Naive thymus-derived CD8-positive, alpha-beta T cell (primary cell): ENCODE measurements around the gene MALL. TPM values are rescaled to one million over a fixed set of nuclear protein-coding genes. Genes with fewer than 3 reads are reported as not detected.
"Not testable (repeated sequence)": the region's sequence is repeated elsewhere in the genome, so short reads cannot be mapped to it uniquely, and the experiment has no call there.

Source experiments
- ATAC-seq, 2 donors: fragments of 150-1000 bp; cut with Tn5 transposase in 1 of 2; sonication (Bioruptor Pico), chemical (Tn5 transposase) in 1 of 2; 1 replicate in 1 of 2; 2 replicates in 1 of 2; pipeline ENCODE4 v1.10.0; 2021; ENCODE audit warnings: mild to moderate bottlenecking in 2 of 2, moderate library complexity in 2 of 2
- POLR2A ChIA-PET: fragments of 350-600 bp; sonication (Branson Sonifier 250); formaldehyde crosslinking; loops from one replicate; lab custom pipeline; 2021; ENCODE audit warnings: antibody characterized with exemption; lab: Charles Lee
- DNase-seq, 10 donors: peaks; one replicate each; pipeline versions ENCODE4 v3.0.0 to v3.0.0-alpha.2; 2020 to 2022
- H3K27ac Mint-ChIP-seq, 10 donors: one replicate each; pipeline ENCODE4 v1.8.0; 2020 to 2022; ENCODE audit warnings: mild to moderate bottlenecking in 10 of 10, mixed read lengths in 10 of 10, moderate library complexity in 4 of 10, inconsistent platforms in 1 of 10
- H3K27me3 Mint-ChIP-seq, 5 donors: one replicate each; pipeline ENCODE4 v1.8.0; 2021 to 2022; ENCODE audit warnings: mixed read lengths in 5 of 5
- H3K36me3 Mint-ChIP-seq, 3 donors: one replicate each; pipeline ENCODE4 v1.8.0; 2020 to 2022; ENCODE audit warnings: mixed read lengths in 3 of 3, mild to moderate bottlenecking in 2 of 3, inconsistent platforms in 1 of 3
- H3K4me1 Mint-ChIP-seq, 4 donors: one replicate each; pipeline ENCODE4 v1.8.0; 2021 to 2022; ENCODE audit warnings: mixed read lengths in 4 of 4
- H3K4me3 Mint-ChIP-seq, 10 donors: one replicate each; pipeline ENCODE4 v1.8.0; 2020 to 2022; ENCODE audit warnings: mild to moderate bottlenecking in 10 of 10, mixed read lengths in 10 of 10, moderate library complexity in 6 of 10, inconsistent platforms in 1 of 10
- H3K9me3 Mint-ChIP-seq, 9 donors: one replicate each; pipeline ENCODE4 v1.8.0; 2020 to 2022; ENCODE audit warnings: mixed read lengths in 9 of 9, mild to moderate bottlenecking in 3 of 9, inconsistent platforms in 1 of 9, moderate library complexity in 1 of 9
- polyA plus RNA-seq, 3 donors: library from polyadenylated mRNA; unstranded; fragments of 300-500 nt; fragmentation: Illumina TruSeq; gene quantifications; one replicate each; pipeline ENCODE4 v1.2.3, GENCODE V29; 2021
- total RNA-seq, 8 experiments: library from RNA in 2 of 8; stranded (reverse) in 2 of 8; gene quantifications; one replicate each; pipeline ENCODE4 v1.2.3 and lab custom pipeline; 2021 to 2026

MALL gene
- total and polyA plus RNA-seq, 5 experiments from 2014 or later = 0.55 to 0.88 TPM; not detected in 3

DNA sequence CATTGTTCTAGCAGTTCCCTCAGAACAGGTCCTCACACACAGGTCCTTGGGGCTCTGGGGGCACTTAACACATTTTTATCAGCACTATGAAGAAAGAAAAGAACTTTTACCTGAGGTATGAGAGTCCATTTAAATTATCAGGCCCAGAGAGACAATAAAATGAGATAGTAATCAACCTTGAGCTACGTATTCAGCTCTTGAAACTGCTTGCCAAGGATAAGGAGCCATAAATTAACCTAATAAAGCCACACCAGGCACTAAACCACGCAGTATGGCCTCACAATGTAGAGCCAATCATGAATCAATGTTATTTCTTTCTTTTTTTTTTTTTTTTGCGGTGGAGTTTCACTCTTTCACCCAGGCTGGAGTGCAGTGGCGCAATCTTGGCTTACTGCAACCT is 37.5 kb downstream of the MALL start:
- H3K4me3 Mint-ChIP-seq, H3K27ac Mint-ChIP-seq, DNase-seq, H3K4me1 Mint-ChIP-seq, H3K9me3 Mint-ChIP-seq, H3K36me3 Mint-ChIP-seq, POLR2A ChIA-PET, H3K27me3 Mint-ChIP-seq, ATAC-seq: not testable (repeated sequence)

DNA sequence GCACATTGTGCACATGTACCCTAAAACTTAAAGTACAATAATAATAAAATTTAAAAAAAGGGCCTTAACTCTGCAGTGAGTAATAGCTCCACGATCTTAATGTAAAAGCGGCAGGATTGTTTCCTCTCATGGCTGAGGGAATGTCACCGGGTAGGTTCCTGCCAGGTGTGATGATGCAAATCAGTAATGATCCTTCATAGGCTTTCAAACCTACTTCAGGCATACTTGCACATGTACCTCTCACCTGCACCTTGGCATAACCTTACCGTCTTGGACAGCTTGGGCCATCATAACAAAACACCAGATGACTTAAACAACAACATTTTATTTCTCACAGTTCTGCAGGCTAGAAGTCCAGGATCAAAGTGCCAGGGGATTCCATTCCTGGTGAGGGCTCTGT is 39.7 kb downstream of the MALL start:
- DNase-seq, H3K4me3 Mint-ChIP-seq, H3K4me1 Mint-ChIP-seq, H3K27ac Mint-ChIP-seq, H3K9me3 Mint-ChIP-seq, POLR2A ChIA-PET, ATAC-seq, H3K27me3 Mint-ChIP-seq, H3K36me3 Mint-ChIP-seq: not testable (repeated sequence)

DNA sequence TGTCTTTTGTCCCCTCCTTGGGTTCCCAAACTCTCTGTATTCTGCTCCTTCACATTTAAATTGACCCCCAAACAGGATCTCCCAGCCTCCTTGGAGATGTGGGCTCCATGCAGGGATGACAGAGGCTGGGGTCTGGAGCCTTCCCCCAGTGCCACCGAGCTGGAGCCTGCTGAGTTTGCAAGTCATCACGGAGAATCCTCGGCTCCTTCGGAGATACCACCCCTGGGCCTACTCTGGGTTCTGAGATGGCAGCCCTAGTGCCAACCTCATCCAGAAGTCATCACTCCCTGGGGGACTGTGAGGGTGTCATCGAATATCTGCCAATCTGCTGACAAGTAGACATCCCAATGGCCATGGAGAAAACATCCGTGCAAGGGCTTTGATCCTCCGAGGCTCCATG is 45.8 kb downstream of the MALL start:
- H3K27ac Mint-ChIP-seq, ATAC-seq, H3K9me3 Mint-ChIP-seq, H3K36me3 Mint-ChIP-seq, DNase-seq, POLR2A ChIA-PET, H3K4me1 Mint-ChIP-seq, H3K4me3 Mint-ChIP-seq, H3K27me3 Mint-ChIP-seq: not testable (repeated sequence)

DNA sequence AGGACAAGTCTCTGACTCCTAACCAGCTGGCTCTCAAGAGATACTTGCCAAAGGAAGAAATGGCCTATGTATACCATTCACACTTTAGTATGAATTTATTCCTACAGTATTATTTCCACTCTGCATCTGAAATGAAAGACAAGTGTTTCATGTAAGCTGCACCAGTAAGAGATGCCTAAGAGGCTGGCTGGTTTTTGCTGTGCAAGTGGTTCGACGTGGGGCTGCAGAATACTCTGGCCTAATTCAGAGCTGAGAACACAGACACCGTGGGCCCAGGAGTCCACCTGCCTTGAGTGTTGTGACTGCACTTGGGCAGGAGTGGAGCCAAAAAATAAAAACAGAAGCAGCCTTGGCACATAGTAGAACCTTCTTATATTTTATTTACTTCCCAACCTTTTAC is 47.5 kb downstream of the MALL start:
- H3K27me3 Mint-ChIP-seq, H3K4me3 Mint-ChIP-seq, ATAC-seq, DNase-seq, H3K9me3 Mint-ChIP-seq, H3K4me1 Mint-ChIP-seq, H3K36me3 Mint-ChIP-seq, POLR2A ChIA-PET: not testable (repeated sequence)
- H3K27ac Mint-ChIP-seq = peak overlapping the region in 1 of 10 donors; percentile 67

DNA sequence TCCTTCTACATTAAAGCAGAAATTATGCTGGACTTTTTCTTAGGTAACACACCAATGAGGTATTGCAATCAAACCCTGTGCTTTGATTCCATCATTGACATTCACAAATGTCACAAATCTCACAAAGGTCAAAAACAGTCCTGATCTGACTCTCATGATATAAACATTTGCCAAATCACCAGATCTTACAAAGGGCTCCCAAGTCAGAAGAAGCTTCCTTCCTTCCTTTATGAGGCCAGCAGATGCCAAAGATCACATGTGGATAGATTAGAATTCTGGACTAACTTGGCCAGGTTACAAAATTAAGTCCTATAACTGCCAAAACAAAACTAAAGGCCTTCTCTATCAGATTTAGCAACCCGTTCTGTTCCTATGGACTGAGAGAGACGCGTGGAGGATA is 53.3 kb downstream of the MALL start:
- H3K36me3 Mint-ChIP-seq, ATAC-seq, H3K27me3 Mint-ChIP-seq, H3K9me3 Mint-ChIP-seq, DNase-seq, H3K4me1 Mint-ChIP-seq, POLR2A ChIA-PET, H3K4me3 Mint-ChIP-seq, H3K27ac Mint-ChIP-seq: not testable (repeated sequence)

DNA sequence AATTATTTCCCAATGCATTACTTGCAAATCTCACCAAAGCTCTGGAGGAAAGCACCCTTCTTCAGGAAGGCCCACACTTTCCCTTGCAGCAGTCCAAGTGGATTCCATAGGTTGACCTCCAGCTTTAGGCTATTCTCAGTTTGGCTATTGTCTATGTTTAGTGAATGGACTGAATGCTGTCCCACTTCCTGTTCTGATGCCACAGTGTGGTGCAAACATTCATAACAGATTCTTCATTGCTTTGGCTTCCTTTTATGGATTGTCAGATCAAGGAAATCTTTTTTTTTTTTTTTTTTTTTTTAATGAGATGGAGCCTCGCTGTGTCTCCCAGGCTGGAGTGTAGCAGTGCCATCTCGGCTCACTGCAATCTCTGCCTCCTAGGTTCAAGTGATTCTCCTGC is 55.1 kb downstream of the MALL start:
- H3K4me1 Mint-ChIP-seq, DNase-seq, ATAC-seq, H3K27me3 Mint-ChIP-seq, H3K27ac Mint-ChIP-seq, H3K9me3 Mint-ChIP-seq, H3K36me3 Mint-ChIP-seq, H3K4me3 Mint-ChIP-seq, POLR2A ChIA-PET: not testable (repeated sequence)

DNA sequence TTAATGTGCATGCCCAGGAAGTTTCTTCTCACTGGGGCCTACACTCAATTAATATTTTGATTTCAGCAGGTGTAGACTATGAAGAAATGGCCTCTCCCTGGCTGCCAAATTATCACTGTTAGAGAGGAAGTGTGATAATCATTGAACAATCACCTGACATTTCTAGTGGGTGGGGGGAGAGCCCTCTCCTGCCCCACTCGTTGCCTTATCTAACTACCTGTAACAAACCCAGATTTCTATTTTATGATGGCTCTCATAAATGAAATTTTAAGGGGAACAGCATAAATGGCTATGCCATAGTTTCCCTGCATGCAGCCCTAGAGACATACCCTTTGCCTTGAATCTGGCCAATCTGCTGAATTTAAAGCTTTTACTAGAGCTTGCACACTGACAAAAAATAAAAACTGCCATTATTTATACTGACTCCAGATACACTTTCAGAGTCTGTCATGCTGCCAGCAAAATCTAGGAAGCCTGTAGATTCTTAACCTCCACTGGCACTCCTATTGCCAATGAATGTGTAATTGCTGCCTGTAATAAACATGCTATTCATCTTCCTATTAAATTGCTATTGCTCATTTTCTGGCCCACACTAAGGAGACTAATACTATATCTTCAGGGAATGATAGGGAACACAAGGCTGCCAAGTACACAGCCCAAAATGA is 55.8 kb downstream of the MALL start:
- DNase-seq, H3K4me1 Mint-ChIP-seq, H3K4me3 Mint-ChIP-seq, ATAC-seq, H3K27me3 Mint-ChIP-seq, H3K36me3 Mint-ChIP-seq, H3K27ac Mint-ChIP-seq, H3K9me3 Mint-ChIP-seq, POLR2A ChIA-PET: not testable (repeated sequence)

DNA sequence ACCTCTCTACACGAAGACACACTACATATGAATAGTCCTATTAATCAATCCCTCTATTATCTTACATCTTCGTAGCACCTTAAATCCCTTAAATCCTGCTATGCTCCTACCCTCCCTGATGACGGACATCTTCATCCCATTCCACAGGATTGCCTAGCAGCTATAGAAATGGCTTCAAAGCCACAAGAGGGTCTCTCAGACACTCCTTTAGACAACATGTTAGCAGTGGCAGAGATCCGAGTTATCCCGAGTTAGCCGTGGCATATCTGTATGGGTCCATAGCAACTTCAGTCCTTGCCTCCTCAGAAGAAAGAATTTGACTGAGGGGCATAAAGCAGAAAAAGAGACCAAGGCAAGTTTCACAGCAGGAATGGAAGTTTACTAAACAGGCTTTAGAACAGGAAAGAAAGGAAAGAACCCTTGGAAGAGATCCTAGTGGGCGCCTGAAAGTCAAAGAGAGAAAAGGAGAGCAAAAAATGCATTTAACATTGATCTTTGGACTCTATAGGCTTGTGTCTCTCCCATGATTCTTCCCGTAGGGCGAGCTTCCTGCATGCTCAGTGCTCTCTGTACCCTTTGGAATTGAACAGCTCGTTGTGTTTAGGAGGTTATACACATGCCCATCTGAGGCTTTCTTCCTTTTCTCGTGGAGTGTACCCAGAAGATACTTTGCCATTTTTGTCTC is 56.5 kb downstream of the MALL start:
- DNase-seq, ATAC-seq, H3K4me1 Mint-ChIP-seq, H3K9me3 Mint-ChIP-seq, H3K4me3 Mint-ChIP-seq, H3K36me3 Mint-ChIP-seq, POLR2A ChIA-PET, H3K27me3 Mint-ChIP-seq, H3K27ac Mint-ChIP-seq: not testable (repeated sequence)

DNA sequence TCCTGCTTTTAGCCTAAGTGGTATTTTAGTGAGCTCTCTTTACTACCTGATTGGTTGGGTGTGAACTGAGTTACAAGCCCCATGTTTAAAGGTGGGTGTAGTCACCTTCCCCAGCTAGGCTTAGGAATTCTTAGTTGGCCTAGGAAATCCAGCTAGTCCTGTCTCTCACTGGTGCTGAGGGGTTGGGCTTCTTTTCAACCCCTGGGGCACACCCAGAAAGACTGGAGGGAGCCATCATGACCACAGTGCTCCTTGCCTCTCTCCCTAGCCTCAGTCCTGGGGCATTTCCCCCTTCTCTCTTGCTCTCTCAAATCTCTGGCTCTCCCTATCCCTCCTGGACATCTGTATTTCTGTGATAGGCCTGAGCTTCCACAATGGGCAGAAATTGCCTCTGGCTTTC is 57.6 kb downstream of the MALL start:
- H3K4me3 Mint-ChIP-seq, H3K36me3 Mint-ChIP-seq, ATAC-seq, DNase-seq, POLR2A ChIA-PET, H3K27ac Mint-ChIP-seq, H3K9me3 Mint-ChIP-seq, H3K27me3 Mint-ChIP-seq, H3K4me1 Mint-ChIP-seq: not testable (repeated sequence)

DNA sequence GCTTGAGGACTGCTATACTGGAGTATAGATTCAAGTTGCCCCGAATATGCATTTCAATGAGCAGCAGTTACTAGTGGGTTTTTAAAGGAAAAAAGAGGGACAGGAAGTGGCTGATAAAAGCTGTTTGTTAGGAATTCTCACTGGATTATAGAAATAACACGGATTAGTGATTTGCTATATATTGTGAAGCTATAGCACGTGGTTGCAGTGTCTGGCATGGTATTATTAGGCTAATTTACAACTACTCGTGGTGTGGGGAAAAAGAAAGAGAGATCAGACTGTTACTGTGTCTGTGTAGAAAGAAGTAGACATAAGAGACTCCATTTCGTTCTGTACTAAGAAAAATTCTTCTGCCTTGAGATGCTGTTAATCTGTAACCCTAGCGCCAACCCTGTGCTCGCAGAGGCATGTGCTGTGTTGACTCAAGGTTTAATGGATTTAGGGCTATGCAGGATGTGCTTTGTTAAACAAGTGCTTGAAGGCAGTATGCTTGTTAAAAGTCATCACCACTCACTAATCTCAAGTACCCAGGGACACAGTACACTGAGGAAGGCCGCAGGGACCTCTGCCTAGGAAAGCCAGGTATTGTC is 59.7 kb downstream of the MALL start:
- H3K4me3 Mint-ChIP-seq, H3K27ac Mint-ChIP-seq, DNase-seq, POLR2A ChIA-PET, H3K4me1 Mint-ChIP-seq, H3K27me3 Mint-ChIP-seq, H3K36me3 Mint-ChIP-seq, ATAC-seq, H3K9me3 Mint-ChIP-seq: not testable (repeated sequence)

DNA sequence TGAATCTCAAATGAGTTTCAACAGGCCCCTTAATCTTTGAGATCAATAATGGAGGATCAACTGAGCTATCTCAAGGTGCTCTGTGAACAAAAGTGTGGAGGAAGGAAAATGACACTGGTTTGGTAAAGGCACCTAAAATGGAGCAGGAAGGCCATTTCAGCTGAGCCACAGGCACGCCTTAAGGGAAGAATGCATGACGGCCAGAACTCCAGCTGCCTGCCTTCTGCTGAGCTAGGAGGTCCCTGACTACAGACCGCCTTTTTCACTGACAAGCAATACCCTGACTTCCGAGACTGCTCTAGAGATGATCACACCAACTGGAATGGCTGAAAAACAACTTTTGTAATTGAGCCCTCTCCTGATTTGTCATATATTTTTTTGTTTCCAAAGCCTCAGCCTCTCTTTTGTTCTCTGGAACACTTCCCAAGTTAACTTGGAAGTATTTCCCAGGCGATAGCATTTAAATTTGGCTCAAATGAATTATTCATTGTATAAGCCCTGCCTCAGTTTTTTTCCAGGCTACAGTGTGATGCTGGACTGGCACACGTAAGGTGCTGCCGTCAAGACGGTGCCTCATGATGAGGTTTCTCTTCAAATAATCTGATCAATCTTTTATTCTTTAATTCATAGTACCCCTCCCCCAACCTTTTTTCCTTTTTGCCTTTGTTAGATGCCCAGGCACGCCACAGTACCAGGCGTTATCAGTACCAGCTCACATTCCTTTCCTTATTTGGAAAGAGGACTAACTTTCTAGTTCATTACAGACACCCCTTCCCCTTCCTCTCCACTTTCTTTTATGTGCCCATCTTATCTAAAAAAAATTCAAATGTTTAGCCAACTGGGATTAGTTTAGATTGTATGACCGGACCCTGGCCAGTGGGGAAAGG is 60.9 kb downstream of the MALL start:
- POLR2A ChIA-PET, DNase-seq: not testable (repeated sequence)

DNA sequence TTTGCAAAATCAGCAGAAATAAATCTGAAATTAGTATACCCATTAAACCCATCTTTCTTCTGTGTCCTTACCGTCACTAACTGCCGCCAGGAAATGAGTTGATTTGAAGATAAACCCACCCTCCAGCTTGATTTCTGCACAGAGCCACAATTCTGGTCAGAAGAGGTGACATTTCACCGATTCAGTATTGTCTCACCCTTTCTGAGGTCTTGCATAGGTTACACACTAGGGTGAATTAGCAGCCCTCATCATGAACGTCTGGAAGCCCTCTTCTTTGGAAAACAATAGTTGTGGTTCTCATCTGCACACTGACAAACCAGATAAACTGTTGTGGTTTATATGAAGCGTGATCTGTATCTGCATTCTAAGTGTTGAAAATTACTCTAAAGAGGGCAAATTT is 61.9 kb downstream of the MALL start:
- POLR2A ChIA-PET, DNase-seq, H3K36me3 Mint-ChIP-seq, H3K27ac Mint-ChIP-seq, H3K4me1 Mint-ChIP-seq, H3K4me3 Mint-ChIP-seq, H3K9me3 Mint-ChIP-seq, ATAC-seq, H3K27me3 Mint-ChIP-seq: not testable (repeated sequence)

More for the DNA sequence above, 60.9 kb downstream of the MALL start:
- H3K27ac Mint-ChIP-seq, H3K4me1 Mint-ChIP-seq, H3K4me3 Mint-ChIP-seq, H3K36me3 Mint-ChIP-seq, ATAC-seq, H3K27me3 Mint-ChIP-seq, H3K9me3 Mint-ChIP-seq: not testable (repeated sequence)

DNA sequence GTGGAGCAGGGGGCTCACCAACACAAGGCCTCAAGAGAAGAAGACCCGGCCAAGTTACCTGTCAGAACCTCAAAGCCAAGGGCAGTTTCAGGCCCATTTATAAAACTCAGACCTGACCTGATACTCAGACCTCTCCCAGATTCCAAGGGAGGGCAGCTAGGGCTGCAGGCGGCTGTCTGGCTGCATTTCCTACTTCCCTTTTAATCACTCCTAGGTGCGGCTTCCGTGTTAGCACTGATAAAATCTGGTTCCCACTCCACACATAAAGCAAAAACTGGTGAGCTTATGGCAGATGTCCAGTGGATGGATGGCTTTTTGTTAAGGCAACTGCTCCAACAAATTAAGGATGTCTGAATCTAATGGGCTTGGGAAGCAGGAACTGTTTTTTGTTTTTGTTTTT is 63.5 kb downstream of the MALL start:
- H3K4me1 Mint-ChIP-seq, H3K9me3 Mint-ChIP-seq, H3K4me3 Mint-ChIP-seq, ATAC-seq, H3K36me3 Mint-ChIP-seq, POLR2A ChIA-PET, DNase-seq, H3K27ac Mint-ChIP-seq, H3K27me3 Mint-ChIP-seq: not testable (repeated sequence)
